ENCODE results near the gene HIVEP1.

- TF ChIP-seq MAX (IDR thresholded peaks at IDR 0.05) (no peak), YY1 (IDR thresholded peaks at IDR 0.05; ENCODE audit: low read depth, low read length) (no peak)
These were observed 71.7 kb downstream of the HIVEP1 start for GRCh38 chr6:12083763-12084162.
